Uterus (tissue), 4 donors: ENCODE data around the gene ALG12. TPM values are rescaled to one million over a fixed set of nuclear protein-coding genes. Genes with fewer than 3 reads are reported as not detected.

ENCODE experiments used
- DNase-seq, 2 donors: peaks; one replicate each; pipeline ENCODE4 v3.0.0-alpha.2; 2019 to 2020
- H3K27ac ChIP-seq, 2 donors: fragments of 200-600 bp; sonication (generic); 1 replicate in 1 of 2; 2 replicates in 1 of 2; pipeline ENCODE4 v1.5.1; 2016 to 2018
- H3K27me3 ChIP-seq, 2 donors: fragments of 200-600 bp; sonication (generic); one replicate each; pipeline ENCODE4 v1.5.1; 2018 to 2019; ENCODE audit warnings: control low read depth in 1 of 2
- H3K36me3 ChIP-seq, 2 donors: fragments of 200-600 bp; sonication (generic); one replicate each; pipeline ENCODE4 v1.5.1; 2019; ENCODE audit warnings: control low read depth in 1 of 2
- H3K4me1 ChIP-seq, 2 donors: fragments of 200-600 bp; sonication (generic); one replicate each; pipeline ENCODE4 v1.5.1; 2018 to 2019; ENCODE audit warnings: control low read depth in 1 of 2
- H3K4me3 ChIP-seq, 2 donors: fragments of 200-600 bp; sonication (generic); 1 replicate in 1 of 2; 2 replicates in 1 of 2; pipeline ENCODE4 v1.5.1; 2018 to 2019; ENCODE audit warnings: mild to moderate bottlenecking in 1 of 2
- H3K9me3 ChIP-seq, 2 donors: fragments of 200-600 bp; sonication (generic); one replicate each; pipeline ENCODE4 v1.5.1; 2019; ENCODE audit warnings: control low read depth in 1 of 2
- POLR2A ChIP-seq, 2 donors: fragments of 450-650 bp; IDR thresholded peaks; one replicate each; pipeline ENCODE4 v1.6.1; 2016; ENCODE audit warnings: antibody characterized with exemption in 2 of 2, mild to moderate bottlenecking in 1 of 2, moderate library complexity in 1 of 2
- intact Hi-C: fragments of 100-400 bp; cut with DNase I; formaldehyde crosslinking; loops from one replicate; pipeline ENCODE4 v1.15.1; 2023; ENCODE audit warnings: low total_unique reads
- total RNA-seq, 4 donors: library from RNA; depleted of rRNA in 3 of 4; stranded (reverse); fragments of >200 nt in 3 of 4; gene quantifications; one replicate each; pipeline versions ENCODE4 v1.1.0 to v1.2.4, GENCODE V29; 2014 to 2023
- TF ChIP-seq, protein P1 (sequence below), 4 experiments: fragments of 200-600 bp in 2 of 4; fragments of 450-650 bp in 2 of 4; sonication (generic) in 2 of 4; IDR thresholded peaks; one replicate each; pipeline ENCODE4 v1.5.1; 2016 to 2019; ENCODE audit warnings: antibody characterized with exemption in 4 of 4, mild to moderate bottlenecking in 2 of 4, moderate library complexity in 1 of 4
- donor health status: DM: yes; HTN: yes; CAD: no.

The ALG12 gene
- total RNA-seq, 4 donors from 2014 or later, result 11.8 to 22.5 (median 18.3) TPM

DNA sequence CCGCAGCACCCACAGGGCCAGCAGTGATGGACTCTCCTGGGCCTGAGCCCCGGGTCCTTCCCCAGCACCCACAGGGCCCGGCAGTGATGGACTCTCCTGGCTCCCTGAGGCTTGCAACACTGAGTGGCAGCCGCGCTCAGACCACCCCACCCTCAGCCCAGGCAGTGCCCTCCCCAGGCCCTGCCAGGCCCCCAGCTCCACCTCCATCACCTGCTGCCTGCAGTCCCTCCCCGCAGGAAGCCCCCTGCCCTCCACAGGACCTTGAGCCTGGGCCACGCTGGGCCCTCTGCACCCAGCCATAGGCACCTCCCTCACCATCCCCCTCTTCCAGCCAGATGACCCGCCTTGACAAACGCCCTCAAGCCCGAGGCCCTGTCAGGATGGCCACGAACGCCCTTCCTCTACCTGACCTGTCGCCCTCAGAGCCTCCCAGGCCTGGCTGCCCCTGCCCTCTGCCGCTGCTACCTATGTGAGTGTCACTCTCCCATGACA is 11.4 kb downstream of the ALG12 start:
- H3K4me3 ChIP-seq, result no peak overlapping the region
- no peak for DNase-seq
- H3K36me3 ChIP-seq, result no peaks in the 10 kb centered on the region
- no peaks in the 10 kb centered on the region for H3K27me3 ChIP-seq
- no peaks in the 10 kb centered on the region for H3K9me3 ChIP-seq
- no peaks in the 10 kb centered on the region for H3K4me1 ChIP-seq
- intact Hi-C loops, result no loop called here
- no peak overlapping the region for H3K27ac ChIP-seq
- TF ChIP-seq POLR2A (IDR thresholded peaks at IDR 0.05), result no peak
- TF ChIP-seq, protein P1, sequence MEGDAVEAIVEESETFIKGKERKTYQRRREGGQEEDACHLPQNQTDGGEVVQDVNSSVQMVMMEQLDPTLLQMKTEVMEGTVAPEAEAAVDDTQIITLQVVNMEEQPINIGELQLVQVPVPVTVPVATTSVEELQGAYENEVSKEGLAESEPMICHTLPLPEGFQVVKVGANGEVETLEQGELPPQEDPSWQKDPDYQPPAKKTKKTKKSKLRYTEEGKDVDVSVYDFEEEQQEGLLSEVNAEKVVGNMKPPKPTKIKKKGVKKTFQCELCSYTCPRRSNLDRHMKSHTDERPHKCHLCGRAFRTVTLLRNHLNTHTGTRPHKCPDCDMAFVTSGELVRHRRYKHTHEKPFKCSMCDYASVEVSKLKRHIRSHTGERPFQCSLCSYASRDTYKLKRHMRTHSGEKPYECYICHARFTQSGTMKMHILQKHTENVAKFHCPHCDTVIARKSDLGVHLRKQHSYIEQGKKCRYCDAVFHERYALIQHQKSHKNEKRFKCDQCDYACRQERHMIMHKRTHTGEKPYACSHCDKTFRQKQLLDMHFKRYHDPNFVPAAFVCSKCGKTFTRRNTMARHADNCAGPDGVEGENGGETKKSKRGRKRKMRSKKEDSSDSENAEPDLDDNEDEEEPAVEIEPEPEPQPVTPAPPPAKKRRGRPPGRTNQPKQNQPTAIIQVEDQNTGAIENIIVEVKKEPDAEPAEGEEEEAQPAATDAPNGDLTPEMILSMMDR (IDR thresholded peaks at IDR 0.05), result no peak

DNA sequence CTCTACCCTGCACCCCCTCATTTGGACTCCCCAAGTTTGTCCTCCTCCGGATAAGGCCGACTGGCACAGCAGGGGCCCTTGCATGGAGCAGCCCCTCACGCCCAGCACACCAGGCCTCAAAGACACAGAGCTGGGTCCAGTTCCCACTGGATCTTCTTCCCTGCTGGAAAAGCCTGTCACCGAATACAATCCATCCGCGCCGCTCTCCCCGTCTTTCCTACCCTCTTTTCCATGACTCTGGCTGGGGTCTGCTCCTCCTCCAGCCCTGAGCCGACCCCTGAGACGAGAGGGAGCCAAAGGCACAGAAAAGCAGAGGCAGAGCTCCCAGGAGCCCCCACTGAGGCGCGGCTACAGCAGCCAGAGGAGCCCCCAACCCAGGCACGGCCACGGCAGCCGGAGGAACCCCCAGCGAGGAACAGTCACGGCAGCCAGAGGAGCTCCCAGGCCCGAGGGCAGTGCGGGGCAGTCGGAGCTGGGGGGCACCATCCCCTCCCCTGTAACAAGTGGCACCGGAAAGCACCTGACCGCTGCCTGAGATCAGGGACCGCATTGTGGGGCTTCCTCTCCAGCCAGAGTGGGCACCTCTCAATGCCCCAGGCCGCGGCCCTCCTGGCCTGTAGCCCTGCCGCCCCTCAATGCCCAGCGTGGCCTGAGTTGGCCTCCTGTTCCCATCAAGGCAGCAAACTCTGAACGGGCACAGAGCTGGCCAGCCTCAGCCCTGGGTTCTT is 12.0 kb downstream of the ALG12 start:
- intact Hi-C loops, result no loop called here
- Histone ChIP-seq H3K4me3 (no peak overlapping the region), H3K27ac (no peak overlapping the region), H3K36me3 (no peaks in the 10 kb centered on the region), H3K9me3 (no peaks in the 10 kb centered on the region), H3K27me3 (no peaks in the 10 kb centered on the region), H3K4me1 (no peaks in the 10 kb centered on the region)
- no peak for DNase-seq
- TF ChIP-seq, protein P1 (IDR thresholded peaks at IDR 0.05), result no peak
- no peak for TF ChIP-seq POLR2A (IDR thresholded peaks at IDR 0.05)

DNA sequence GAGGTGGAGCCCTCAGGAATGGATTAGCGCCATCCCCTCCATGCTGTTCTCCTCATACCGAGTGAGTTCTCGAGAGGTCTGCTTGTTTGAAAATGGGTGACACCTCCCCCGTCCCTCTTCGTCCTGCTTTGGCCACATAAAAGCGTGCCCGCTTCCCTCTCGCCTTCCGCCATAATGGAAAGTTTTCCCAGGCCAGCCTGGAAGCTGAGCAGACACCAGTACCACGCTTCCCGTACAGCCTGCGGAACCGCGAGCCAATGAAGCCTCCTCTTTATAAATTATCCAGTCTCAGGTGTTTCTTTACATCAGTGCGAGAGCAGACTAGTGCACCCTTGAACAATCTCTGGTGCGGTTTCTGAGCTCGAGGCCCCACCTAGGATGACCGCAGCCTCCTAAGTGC is 12.8 kb downstream of the ALG12 start:
- intact Hi-C loops, result no loop called here
- no peak overlapping the region for H3K27ac ChIP-seq
- H3K9me3 ChIP-seq, result no peaks in the 10 kb centered on the region
- H3K4me1 ChIP-seq, result no peaks in the 10 kb centered on the region
- no peaks in the 10 kb centered on the region for H3K36me3 ChIP-seq
- no peak for DNase-seq
- TF ChIP-seq POLR2A (IDR thresholded peaks at IDR 0.05), result no peak
- TF ChIP-seq, protein P1 (IDR thresholded peaks at IDR 0.05), result no peak
- no peak overlapping the region for H3K4me3 ChIP-seq
- no peaks in the 10 kb centered on the region for H3K27me3 ChIP-seq

DNA sequence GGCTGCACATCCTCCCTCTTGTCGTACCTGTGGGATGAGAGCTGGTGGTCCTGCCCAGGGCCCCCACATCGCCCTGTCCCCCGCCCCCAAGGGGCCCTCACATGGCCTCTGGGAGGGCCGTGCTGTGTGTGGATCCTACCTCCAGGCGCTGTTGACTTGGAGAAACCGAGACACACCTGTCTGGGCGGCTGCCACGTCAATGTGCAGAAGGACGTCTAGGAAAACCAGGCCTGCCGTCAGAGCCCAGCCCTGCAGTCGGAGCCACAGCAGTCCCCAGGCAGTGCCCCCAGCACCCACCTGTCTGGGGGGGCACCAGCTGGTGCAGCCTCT is 14.2 kb downstream of the ALG12 start:
- no peak for DNase-seq
- Histone ChIP-seq H3K4me3 (no peak overlapping the region), H3K4me1 (no peaks in the 10 kb centered on the region), H3K36me3 (no peaks in the 10 kb centered on the region), H3K27me3 (no peaks in the 10 kb centered on the region), H3K27ac (no peak overlapping the region), H3K9me3 (no peaks in the 10 kb centered on the region)
- TF ChIP-seq, protein P1 (IDR thresholded peaks at IDR 0.05), result no peak
- no peak for TF ChIP-seq POLR2A (IDR thresholded peaks at IDR 0.05)
- intact Hi-C loops, result no loop called here

DNA sequence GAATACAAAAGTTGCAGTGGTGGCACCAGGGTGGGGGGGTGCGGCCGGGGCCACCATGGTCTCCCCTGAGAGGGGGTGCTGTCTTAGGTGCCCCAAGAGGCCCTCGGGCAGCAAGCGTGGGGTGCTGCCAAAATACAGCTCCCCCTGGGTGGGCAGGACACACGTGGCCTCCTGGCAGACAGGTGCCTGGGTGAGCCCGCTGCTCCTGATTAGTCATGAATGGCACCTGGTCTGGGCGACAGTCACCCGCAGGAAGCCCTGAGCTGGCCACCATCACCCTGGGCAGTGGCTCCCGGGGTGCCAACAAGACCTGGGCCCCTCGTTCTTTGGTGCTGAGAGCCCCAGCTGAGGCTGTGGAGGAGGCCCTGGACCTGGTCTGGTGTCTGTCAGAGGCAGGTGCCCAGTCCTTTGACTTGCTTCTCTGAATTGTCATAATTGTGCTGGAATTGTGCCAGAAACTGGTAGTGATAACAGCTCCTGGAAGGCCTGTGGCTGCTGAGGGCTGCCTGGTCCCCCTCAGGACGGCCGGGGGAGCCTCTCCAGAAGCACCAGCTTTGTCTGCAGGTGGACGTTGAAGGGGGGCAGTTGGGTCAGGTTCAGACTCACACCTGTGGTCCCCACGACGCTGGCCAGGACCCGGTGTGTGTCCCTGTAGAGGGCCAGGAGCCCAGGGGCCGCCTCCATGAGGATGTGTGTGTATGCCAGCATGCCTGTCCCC is 14.8 kb downstream of the ALG12 start:
- no peak for DNase-seq
- Histone ChIP-seq H3K27me3 (no peaks in the 10 kb centered on the region), H3K36me3 (no peaks in the 10 kb centered on the region), H3K4me3 (no peak overlapping the region), H3K4me1 (no peaks in the 10 kb centered on the region), H3K27ac (no peak overlapping the region), H3K9me3 (no peaks in the 10 kb centered on the region)
- TF ChIP-seq, protein P1 (IDR thresholded peaks at IDR 0.05), result no peak
- TF ChIP-seq POLR2A (IDR thresholded peaks at IDR 0.05), result no peak
- intact Hi-C loops, result no loop called here
